OCI-LY7 (cell line): ENCODE data around the gene CFAP68.

Experiments used
- EZH2phosphoT487 ChIP-seq: fragments of 200-600 bp; sonication (generic); IDR thresholded peaks from 2 replicates; pipeline ENCODE4 v1.6.1; 2018; ENCODE audit warnings: low read depth, borderline replicate concordance, mild to moderate bottlenecking, mixed run types, antibody characterized with exemption, low read length, moderate library complexity, mixed read lengths
- TF ChIP-seq, protein P1 (sequence below): fragments of 200-600 bp; sonication (generic); conservative IDR thresholded peaks from 2 replicates; pipeline ENCODE4 v1.5.1; 2014; ENCODE audit warnings: mild to moderate bottlenecking, antibody characterized with exemption, low read length, moderate library complexity, mixed read lengths

DNA sequence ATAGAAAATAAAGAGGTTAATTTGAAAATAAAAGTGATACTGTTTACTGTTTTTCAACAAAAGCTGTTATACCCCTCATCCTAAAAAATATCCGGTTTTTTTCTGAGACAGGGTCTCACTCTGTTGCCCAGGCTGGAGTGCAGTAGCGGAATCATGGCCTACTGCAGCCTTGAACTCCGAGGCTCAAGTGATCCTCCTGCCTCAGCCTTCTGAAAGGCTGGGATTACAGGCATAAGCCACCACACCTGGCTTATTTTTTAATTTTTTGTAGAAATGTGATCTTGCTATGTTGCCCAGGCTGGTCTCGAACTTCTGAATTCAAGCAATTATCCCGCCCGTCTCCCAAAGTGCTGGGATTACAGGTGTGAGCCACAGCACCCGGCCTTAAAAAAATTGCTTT, 43.7 kb upstream of the CFAP68 start:
- TF ChIP-seq, protein P1, sequence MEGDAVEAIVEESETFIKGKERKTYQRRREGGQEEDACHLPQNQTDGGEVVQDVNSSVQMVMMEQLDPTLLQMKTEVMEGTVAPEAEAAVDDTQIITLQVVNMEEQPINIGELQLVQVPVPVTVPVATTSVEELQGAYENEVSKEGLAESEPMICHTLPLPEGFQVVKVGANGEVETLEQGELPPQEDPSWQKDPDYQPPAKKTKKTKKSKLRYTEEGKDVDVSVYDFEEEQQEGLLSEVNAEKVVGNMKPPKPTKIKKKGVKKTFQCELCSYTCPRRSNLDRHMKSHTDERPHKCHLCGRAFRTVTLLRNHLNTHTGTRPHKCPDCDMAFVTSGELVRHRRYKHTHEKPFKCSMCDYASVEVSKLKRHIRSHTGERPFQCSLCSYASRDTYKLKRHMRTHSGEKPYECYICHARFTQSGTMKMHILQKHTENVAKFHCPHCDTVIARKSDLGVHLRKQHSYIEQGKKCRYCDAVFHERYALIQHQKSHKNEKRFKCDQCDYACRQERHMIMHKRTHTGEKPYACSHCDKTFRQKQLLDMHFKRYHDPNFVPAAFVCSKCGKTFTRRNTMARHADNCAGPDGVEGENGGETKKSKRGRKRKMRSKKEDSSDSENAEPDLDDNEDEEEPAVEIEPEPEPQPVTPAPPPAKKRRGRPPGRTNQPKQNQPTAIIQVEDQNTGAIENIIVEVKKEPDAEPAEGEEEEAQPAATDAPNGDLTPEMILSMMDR = no peak
- no peak for TF ChIP-seq EZH2phosphoT487
